GM21528 (cell line): ENCODE results near the gene RIC3.
A peak's percentile ranks its signal among the peaks of the same experiment; 100 is the strongest.

ENCODE experiments used
- ATAC-seq: cut with Tn5 transposase; IDR thresholded peaks from one replicate; pipeline ENCODE4 v1.9.1; 2021; ENCODE audit warnings: mild to moderate bottlenecking, moderate library complexity; ENCODE audit not compliant: unreplicated experiment, low FRiP score

RIC3 gene, protein sequence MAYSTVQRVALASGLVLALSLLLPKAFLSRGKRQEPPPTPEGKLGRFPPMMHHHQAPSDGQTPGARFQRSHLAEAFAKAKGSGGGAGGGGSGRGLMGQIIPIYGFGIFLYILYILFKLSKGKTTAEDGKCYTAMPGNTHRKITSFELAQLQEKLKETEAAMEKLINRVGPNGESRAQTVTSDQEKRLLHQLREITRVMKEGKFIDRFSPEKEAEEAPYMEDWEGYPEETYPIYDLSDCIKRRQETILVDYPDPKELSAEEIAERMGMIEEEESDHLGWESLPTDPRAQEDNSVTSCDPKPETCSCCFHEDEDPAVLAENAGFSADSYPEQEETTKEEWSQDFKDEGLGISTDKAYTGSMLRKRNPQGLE

GRCh38 chr11:8168485-8169257, at the start of gene RIC3:
Gene RIC3, minus strand, starts transcription at chr11:8169025. Its CDS starts 36 bp downstream, at chr11:8168989.
- ATAC-seq, result peak; percentile 71

GRCh38 chr11:8218409-8218808, 49.6 kb upstream of the RIC3 start:
- ATAC-seq, result no peak

DNA sequence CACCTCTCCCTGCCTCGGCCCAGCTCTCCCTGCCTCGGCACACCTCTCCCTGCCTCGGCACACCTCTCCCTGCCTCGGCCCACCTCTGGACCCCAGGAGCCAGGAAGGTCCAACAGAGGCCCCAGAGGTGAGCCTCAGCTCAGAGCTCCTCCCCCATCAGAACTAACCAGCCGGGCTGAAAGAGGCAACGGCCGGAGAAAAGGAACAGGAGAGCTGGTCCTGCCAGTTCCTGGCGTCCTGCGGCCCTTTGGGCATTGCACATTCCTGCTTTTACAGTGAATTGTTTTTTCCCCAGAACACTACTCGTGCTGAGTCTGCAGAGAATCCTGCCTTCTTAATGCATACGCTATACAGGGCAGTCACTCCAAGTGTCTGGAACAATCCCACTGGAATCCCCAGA, 49.1 kb upstream of the RIC3 start:
- ATAC-seq, result no peak

GRCh38 chr11:8217136-8217535, 48.3 kb upstream of the RIC3 start:
- no peak for ATAC-seq

DNA sequence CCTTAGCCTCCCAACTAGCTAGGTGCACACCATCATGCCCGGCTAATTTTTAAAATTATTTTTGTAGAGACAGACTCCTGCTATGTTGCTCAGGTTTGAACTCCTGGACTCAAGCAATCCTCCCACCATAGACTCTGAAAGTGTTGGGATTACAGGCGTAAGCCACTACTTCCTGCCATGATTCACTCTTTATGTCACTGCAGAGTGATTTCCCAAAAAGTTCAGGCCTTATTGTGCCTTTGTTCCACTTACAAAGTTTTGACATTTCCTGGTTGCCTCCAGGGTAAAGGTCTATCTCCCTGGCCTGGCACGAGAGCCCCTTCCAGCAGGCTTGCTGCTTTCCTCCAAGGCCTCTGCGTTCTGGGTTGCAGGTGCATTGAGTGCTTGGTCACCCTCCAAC, 44.6 kb upstream of the RIC3 start:
- no peak for ATAC-seq

GRCh38 chr11:8209208-8209807, 40.5 kb upstream of the RIC3 start:
- ATAC-seq, result no peak

DNA sequence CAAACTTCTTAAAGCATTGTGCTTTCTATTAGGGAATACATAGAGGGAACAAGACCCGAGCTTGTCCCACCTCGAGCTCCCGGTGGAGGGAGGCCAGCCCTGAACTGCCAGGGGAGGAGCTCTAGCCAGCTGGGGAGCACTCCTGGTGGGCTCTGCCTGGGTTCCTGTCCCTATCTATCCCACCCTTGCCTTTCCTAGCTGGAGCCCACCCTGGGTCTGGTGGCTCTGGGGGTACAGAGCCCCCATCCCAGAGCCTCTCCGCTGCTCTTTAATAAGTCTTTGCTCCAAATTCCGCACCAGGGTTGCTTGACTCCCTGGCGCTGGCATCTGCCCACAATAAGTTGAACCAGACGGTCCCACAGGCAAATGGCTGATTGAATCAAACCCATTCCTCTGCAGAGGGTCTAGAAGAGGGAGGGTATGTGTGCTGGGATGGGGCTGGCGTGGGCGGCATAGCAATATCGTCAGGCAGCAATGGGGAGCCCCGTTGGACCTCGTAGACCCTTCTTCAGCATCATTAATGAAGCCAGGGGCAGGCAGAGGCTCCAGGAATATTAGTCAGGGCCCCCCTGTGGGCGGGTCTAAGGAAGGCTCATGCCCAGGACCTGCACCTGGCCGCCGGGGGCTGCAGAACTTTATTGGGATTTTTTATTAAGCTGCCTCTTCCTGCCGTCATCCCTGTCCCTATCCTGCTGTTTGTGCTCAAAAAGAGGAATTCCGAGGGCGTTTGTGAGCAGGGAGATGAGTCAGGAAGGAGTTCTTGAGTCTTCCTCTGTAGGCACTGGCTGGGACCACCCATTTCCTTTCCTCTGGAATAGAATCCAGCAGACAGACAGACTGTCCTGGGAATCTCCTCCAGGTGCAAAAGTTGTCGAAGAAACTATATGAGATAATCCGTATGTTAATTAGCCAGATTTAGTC, 38.5 kb upstream of the RIC3 start:
- ATAC-seq, result no peak

- no peak for ATAC-seq
These were observed 37.6 kb upstream of the RIC3 start for GRCh38 chr11:8206251-8207079.

DNA sequence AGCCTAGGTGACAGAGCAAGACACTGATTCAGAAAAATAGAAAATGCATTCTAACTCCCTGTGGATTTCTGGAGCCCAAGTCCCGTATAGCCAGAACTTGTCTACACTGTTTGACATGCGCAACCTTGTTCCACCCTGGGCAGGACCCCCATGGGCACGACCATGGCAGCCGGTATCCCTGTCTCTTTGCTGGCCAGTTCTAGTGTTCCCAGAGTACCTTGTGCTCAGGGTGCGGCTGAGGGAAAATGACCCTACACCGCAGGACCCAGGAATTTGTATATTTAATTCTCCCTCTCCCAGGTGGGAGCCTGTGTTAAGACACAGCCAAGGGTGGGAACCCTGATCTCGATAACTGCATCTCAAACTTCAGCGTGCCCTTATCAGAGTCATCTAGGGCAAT, 36.7 kb upstream of the RIC3 start:
- no peak for ATAC-seq

- ATAC-seq, result no peak
These were observed 35.8 kb upstream of the RIC3 start for GRCh38 chr11:8204596-8204995.

GRCh38 chr11:8204025-8204424, 35.2 kb upstream of the RIC3 start:
- no peak for ATAC-seq

DNA sequence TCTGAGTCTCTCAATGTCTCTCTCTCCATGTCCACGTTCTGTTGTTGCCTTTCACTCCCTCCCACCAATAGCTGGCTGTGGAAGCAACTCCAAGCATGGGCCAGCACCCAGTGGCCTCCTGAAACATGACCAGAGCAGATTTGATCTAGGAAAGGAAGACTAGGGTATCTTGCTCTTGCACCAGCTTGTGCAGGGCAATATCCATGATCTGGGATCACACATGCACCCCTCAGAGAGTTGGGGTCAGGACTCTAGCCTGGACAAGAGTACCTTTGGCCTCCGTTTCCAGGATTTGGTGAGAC, 34.5 kb upstream of the RIC3 start:
- no peak for ATAC-seq

DNA sequence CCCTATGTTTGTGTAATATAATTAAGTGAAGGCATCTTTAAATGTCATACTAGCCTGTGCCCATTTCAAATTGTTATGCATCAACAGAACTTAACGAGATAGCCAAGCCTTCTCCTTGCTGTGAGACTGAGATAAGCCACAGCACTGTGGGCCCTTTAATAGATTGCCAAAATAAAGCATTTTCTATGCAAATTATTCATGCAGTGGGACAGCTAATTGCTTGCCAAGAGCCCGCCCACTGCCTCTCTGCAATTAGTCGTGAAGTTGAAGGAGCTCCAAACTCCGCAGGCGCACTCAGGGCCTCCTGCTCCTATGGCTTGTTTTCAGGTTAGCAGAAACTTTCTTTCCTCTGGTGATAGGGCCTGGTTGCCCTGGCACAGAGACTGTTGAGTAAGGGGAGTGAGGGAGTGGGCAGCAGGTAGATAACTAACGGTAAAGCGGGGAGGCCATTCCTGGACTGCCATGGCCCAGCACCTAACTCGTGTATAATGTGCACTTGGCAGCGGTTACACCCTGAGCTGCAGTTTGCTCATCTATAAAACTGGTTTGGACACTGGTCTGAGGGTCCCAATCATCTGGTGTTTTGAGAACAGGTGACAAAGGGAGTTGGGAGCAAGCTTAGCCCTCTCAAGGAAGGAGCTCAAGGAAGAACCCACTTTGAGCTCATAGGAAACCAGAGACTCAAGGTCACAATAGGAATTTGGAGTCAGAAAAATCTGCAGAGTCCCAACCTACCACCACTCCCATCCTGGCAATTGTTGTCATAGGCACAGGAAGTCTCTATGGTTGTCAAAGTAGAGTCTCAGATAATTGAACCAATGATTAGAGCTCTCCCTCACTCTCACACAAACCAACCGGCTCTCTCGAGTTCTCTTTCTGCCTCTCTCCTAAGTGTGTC, 33.9 kb upstream of the RIC3 start:
- no peak for ATAC-seq

DNA sequence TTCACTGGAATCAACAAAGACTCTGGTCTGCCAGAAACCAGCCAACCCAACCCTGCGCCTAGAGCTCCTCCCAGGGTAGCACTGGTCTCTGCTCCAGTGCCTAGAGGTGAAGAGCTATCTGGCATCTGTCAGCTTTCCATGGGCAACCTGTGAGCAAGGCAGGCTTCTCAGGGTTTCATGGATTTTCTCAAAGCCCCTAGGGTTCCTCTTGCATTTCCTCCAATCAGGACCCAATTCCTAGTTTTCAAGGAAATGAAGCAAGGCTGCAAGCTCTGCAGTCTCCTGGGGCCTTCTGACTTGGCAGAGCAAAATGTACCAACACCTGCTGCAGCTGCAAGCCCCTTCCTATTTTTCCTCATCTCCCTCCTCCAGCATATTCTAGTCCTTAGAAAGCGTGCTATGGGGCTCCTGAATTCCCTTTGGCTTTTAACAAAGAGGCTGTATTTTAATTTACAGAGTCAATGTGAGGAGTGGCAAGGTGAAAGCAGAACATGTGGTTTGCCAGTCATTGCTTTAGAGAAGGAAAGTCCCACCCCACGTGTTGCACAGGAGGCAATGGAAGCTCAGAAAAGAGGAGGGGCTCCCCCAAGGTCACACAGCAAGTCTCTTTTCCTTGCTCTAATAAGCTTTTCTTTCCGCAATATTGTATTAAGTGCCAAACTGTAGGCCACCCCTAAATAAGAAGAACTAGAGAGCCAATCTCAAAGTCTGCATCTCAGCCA, 33.0 kb upstream of the RIC3 start:
- no peak for ATAC-seq

DNA sequence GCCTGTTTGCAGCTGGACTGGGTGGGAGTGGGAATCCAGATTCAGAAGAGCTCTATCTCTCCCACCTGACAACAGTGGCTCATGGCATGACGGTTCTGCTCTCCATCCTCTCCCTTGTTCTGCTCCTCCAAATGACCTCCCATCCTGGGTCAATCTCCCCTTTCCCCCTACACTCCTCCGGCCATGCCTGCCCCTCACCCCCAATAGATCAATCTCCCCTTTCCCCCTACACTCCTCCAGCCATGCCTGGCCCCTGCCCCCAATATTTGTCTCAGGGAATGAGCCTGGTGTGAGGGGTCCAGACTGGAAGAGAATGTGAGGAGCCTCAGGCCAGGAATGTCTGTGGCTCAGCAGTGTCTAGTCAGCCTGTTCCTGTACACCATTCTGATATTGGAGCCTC, 30.9 kb upstream of the RIC3 start:
- no peak for ATAC-seq

DNA sequence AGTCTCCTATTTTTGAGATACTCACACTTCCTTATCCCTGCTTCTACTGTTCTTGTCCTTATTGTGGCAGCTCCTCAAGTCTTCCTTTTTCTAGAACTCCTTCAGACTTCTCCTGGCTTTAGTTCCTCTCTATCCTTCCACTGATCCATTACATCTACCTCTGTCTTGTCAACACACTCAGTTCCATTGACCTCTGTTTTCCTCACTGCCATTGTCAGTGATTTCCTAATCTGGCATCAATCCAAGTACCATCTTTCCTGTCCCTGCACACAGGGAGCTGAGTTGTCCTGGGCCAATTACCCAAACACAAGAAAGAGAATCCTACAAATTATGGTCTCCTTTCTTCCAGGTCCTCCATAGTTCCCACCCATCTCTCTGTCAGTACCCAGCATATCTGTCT, 27.9 kb upstream of the RIC3 start:
- no peak for ATAC-seq

DNA sequence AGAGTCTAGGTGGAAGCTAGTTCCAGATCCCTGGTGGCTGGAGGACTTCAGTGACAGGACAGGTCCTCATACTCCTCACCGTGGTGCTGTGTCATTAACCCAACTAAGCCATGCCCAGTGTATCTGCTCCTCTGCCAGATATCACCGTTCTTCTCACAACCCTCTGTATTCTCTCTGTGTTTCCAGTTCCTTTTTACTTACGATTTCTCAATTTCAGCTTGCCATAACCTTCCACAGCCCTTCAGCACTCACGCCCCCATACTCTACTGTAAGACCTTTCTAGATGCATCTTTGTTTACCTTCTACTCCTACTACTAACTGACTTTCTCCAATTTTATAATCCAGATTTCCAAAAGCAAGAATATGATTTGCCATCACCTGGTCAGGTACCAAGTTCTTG, 26.1 kb upstream of the RIC3 start:
- ATAC-seq, result no peak

DNA sequence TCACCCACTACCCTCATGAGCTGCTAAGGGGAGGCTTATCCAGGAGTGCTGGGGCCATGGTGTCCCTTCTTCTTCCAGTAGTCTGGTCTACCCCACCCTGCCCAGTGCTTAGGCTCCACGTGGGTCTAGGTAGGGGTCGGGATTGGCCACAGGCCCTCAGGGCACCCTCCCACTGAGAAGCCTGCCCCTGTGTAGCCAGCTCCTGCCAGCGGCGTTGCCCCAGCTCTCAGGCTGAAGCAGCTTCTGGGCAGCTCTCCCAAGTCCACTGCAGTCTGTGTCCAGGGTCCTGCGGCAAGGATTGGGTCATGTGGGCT, 24.0 kb upstream of the RIC3 start:
- peak; percentile 26 for ATAC-seq
